Glutamatergic neuron (in vitro differentiated cells): ENCODE measurements around the gene FITM2. TPM values are rescaled to one million over a fixed set of nuclear protein-coding genes. Genes with fewer than 3 reads are reported as not detected.

Source experiments
- DNase-seq: peaks from one replicate; pipeline ENCODE4 v3.0.0; 2022
- H3K27ac Mint-ChIP-seq: one replicate; pipeline ENCODE4 v1.8.0; 2020; ENCODE audit warnings: mild to moderate bottlenecking, mixed read lengths, inconsistent platforms; ENCODE audit not compliant: unreplicated experiment
- H3K27me3 Mint-ChIP-seq: one replicate; pipeline ENCODE4 v1.8.0; 2020; ENCODE audit warnings: mild to moderate bottlenecking, moderate library complexity, mixed read lengths, inconsistent platforms; ENCODE audit not compliant: unreplicated experiment
- H3K36me3 Mint-ChIP-seq: one replicate; pipeline ENCODE4 v1.8.0; 2020; ENCODE audit warnings: mild to moderate bottlenecking, mixed read lengths, inconsistent platforms; ENCODE audit not compliant: unreplicated experiment
- H3K4me1 Mint-ChIP-seq: one replicate; pipeline ENCODE4 v1.8.0; 2020; ENCODE audit warnings: mild to moderate bottlenecking, low read depth, mixed read lengths, inconsistent platforms; ENCODE audit not compliant: unreplicated experiment
- H3K4me3 Mint-ChIP-seq: one replicate; pipeline ENCODE4 v1.8.0; 2020; ENCODE audit warnings: mild to moderate bottlenecking, mixed read lengths, inconsistent platforms; ENCODE audit not compliant: unreplicated experiment
- H3K9me3 Mint-ChIP-seq: one replicate; pipeline ENCODE4 v1.8.0; 2020; ENCODE audit warnings: mild to moderate bottlenecking, moderate library complexity, mixed read lengths, inconsistent platforms; ENCODE audit not compliant: unreplicated experiment
- total RNA-seq: library from RNA; stranded (reverse); fragmentation: NEBNext Ultra II Directional; extraction: Animal tissue kit (Norgen Biotek cat#: 25700); gene quantifications from one replicate; pipeline ENCODE4 v1.2.1, GENCODE V29; 2021; ENCODE audit not compliant: unreplicated experiment
- TF ChIP-seq, protein P1 (sequence below): fragments of 200-600 bp; sonication (generic); IDR thresholded peaks from one replicate; pipeline ENCODE4 v1.5.0; 2021; ENCODE audit not compliant: partially characterized antibody, unreplicated experiment

Gene FITM2
- total RNA-seq, 1 donor from 2014 or later: 6.5 TPM

DNA sequence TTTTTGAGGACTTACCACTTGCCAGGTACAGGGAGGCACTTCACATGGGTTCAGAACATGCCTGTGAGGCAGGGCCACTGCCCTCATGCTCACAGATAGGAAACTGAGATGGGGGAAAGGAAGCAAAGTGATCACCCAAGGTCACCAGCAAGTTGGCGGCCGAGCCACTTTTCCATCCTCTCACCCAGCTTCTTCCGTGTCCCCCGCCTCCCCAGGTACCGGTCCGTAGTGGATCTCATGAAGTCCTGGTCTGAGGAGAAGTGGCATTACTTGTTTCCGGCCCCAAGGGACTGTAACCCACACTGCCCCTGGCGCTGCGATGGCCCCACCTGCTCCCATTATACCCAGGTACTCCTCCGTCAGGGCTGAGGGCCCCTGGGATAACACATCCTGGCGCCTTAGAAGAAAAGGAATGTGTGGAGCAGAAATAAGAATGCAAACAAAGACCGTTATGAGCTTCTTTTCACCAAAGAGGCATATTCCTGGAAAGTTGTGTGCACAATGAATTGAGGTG lies 32.2 kb upstream of the FITM2 start:
- no peaks in the 10 kb centered on the region for H3K36me3 Mint-ChIP-seq
- H3K27ac Mint-ChIP-seq: no peak overlapping the region
- H3K4me1 Mint-ChIP-seq: no peaks in the 10 kb centered on the region
- no peaks in the 10 kb centered on the region for H3K9me3 Mint-ChIP-seq
- H3K27me3 Mint-ChIP-seq: no peaks in the 10 kb centered on the region
- H3K4me3 Mint-ChIP-seq: no peak overlapping the region
- no peak for DNase-seq
- TF ChIP-seq, protein P1, sequence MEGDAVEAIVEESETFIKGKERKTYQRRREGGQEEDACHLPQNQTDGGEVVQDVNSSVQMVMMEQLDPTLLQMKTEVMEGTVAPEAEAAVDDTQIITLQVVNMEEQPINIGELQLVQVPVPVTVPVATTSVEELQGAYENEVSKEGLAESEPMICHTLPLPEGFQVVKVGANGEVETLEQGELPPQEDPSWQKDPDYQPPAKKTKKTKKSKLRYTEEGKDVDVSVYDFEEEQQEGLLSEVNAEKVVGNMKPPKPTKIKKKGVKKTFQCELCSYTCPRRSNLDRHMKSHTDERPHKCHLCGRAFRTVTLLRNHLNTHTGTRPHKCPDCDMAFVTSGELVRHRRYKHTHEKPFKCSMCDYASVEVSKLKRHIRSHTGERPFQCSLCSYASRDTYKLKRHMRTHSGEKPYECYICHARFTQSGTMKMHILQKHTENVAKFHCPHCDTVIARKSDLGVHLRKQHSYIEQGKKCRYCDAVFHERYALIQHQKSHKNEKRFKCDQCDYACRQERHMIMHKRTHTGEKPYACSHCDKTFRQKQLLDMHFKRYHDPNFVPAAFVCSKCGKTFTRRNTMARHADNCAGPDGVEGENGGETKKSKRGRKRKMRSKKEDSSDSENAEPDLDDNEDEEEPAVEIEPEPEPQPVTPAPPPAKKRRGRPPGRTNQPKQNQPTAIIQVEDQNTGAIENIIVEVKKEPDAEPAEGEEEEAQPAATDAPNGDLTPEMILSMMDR: no peak

DNA sequence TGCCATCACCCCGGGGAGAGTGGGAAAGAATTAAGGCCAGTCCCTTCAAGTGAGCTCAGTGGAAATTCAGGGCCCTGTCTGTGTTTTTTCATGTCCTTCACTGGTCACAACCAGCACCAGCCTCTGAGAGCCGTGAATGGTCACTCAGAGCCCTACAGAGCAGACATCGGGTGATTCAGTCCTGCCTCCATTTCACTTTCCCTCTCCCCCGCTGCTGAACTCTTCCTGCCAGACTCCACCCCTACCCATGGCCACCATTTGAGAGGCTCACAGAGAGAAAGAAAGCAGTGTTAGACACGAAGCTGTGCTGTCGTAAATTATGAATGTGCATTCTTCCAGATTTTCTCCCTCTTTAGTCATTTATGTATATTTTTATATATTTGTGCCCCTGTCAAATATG lies 31.2 kb upstream of the FITM2 start:
- Mint-ChIP-seq H3K27ac (no peak overlapping the region), H3K27me3 (no peaks in the 10 kb centered on the region), H3K36me3 (no peaks in the 10 kb centered on the region), H3K4me1 (no peaks in the 10 kb centered on the region), H3K9me3 (no peaks in the 10 kb centered on the region), H3K4me3 (no peak overlapping the region)
- TF ChIP-seq, protein P1: no peak
- no peak for DNase-seq

DNA sequence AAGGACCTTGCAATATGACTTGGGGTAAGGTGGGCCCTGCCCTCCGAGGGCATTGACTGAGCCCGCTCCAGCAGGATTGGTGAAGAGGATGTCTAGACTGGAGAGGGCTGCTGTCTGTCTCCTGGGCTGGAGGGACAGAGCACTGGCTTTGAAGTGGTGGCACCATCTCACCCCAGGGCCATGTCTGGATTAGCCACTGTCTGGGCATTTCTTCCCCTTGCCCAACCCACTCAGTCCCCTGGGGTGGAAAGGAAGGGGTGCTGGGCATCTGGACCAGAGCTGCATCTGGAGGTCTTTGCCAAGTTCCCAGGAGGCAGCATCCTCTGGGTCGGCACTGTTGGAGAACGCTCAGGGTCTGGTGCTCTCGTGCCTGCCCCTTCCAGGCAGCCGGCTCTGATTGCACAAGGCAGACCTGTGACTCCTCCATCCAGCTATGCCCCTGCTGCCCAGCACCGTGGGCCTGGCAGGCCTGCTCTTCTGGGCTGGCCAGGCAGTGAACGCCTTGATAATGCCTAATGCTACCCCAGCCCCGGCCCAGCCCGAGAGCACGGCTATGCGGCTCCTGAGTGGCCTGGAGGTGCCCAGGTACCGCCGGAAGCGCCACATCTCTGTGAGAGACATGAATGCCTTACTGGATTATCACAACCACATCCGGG lies 25.9 kb upstream of the FITM2 start, which contains the start of gene R3HDML:
Gene R3HDML (plus strand): TSS at position 319 of the 656 bp plus-strand sequence. CDS start 115 bp downstream, at position 434.
- Mint-ChIP-seq H3K27me3 (peaks cover 3% of the 10 kb centered on the region), H3K4me1 (peaks cover 3% of the 10 kb centered on the region), H3K27ac (no peak within 1 kb of the TSS), H3K36me3 (no peaks in the 10 kb centered on the region), H3K9me3 (no peaks in the 10 kb centered on the region), H3K4me3 (no peak within 1 kb of the TSS)
- TF ChIP-seq, protein P1: no peak
- no peak for DNase-seq

DNA sequence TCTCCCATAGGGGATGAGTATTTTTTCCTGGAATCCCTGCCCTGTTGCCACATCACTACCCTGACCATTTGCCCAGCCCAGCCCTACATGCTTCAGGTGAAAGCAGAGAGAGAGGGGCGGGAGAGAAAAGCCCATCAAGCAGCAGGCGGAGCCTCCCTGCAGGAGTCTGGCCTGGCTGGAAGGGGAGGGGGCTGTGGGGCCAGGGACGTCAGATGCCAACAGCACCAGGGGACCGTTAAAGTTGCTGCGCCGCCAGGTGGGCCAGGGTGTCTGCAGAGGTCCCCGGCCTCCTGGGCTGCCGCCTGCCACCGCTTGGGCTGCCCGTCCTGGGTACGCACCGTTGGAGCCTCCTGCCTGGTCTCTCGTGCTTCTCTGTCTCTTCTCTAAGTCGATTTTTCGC lies 25.1 kb upstream of the FITM2 start:
- Mint-ChIP-seq H3K36me3 (no peaks in the 10 kb centered on the region), H3K9me3 (no peaks in the 10 kb centered on the region), H3K27me3 (peaks cover 3% of the 10 kb centered on the region), H3K4me3 (no peak overlapping the region), H3K27ac (no peak overlapping the region), H3K4me1 (peaks cover 3% of the 10 kb centered on the region)
- DNase-seq: no peak
- TF ChIP-seq, protein P1: no peak

GRCh38 chr20:44335675-44336074 lies 24.7 kb upstream of the FITM2 start:
- no peak for DNase-seq
- peaks cover 3% of the 10 kb centered on the region for H3K27me3 Mint-ChIP-seq

More at GRCh38 chr20:44335675-44336074, 24.7 kb upstream of the FITM2 start:
- Mint-ChIP-seq H3K9me3 (peaks cover 1% of the 10 kb centered on the region), H3K4me1 (peaks cover 3% of the 10 kb centered on the region), H3K36me3 (no peaks in the 10 kb centered on the region), H3K27ac (no peak overlapping the region), H3K4me3 (no peak overlapping the region)
- TF ChIP-seq, protein P1: no peak
